Activated CD4-positive, alpha-beta T cell treated with anti-CD3 and anti-CD28 coated beads, Interleukin-2, amount 10 ng/mL, durations not matched to agents 24 days and 14 days (primary cell): Measurements from ENCODE around the gene PDCL3. TPM values are rescaled to one million over a fixed set of nuclear protein-coding genes. Genes with fewer than 3 reads are reported as not detected.

Experiments used
- DNase-seq: peaks from one replicate; pipeline ENCODE4 v3.0.0; 2022
- H3K27ac Mint-ChIP-seq: one replicate; pipeline ENCODE4 v1.8.0; 2022; ENCODE audit warnings: mild to moderate bottlenecking, mixed read lengths
- H3K27me3 Mint-ChIP-seq: one replicate; pipeline ENCODE4 v1.8.0; 2022; ENCODE audit warnings: mixed read lengths
- H3K36me3 Mint-ChIP-seq: one replicate; pipeline ENCODE4 v1.8.0; 2022; ENCODE audit warnings: low read depth, mild to moderate bottlenecking, mixed read lengths
- H3K4me1 Mint-ChIP-seq: one replicate; pipeline ENCODE4 v1.8.0; 2021; ENCODE audit warnings: mixed read lengths
- H3K4me3 Mint-ChIP-seq: one replicate; pipeline ENCODE4 v1.8.0; 2022; ENCODE audit warnings: mild to moderate bottlenecking, moderate library complexity, mixed read lengths
- H3K9me3 Mint-ChIP-seq: one replicate; pipeline ENCODE4 v1.8.0; 2021; ENCODE audit warnings: mixed read lengths
- intact Hi-C: fragments of 100-400 bp; cut with micrococcal nuclease; formaldehyde crosslinking; loops from one replicate; pipeline ENCODE4 v1.15.1; 2023
- total RNA-seq: library from RNA; stranded (reverse); gene quantifications from 2 replicates; pipeline ENCODE4 v1.2.3, GENCODE V29; 2022

The PDCL3 gene
- total RNA-seq, 1 donor from 2014 or later, result 42.2 TPM

DNA sequence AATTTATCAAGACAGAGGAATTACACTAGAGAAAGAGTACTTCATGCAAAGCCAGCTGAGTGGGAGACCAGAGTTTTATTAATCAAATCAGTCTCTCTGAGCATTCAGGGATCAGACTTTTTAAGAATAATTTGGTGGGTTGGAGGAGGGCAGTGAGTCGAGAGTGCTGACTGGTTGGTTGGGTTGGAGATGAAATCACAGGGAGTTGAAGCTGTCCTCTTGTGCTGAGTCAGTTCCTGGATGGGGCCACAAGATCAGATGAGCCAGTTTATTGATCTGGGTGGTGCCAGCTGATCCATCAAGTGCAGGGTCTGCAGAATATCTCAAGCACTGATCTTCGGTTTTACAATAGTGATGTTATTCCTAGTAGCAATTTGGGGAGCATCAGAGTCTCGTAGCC lies 21.4 kb upstream of the PDCL3 start:
- DNase-seq, result no peak
- Mint-ChIP-seq H3K36me3 (no peaks in the 10 kb centered on the region), H3K27ac (no peak overlapping the region), H3K9me3 (no peaks in the 10 kb centered on the region), H3K4me3 (no peak overlapping the region), H3K27me3 (peaks cover 8% of the 10 kb centered on the region), H3K4me1 (peaks cover 3% of the 10 kb centered on the region)
- intact Hi-C loops, result no loop called here

DNA sequence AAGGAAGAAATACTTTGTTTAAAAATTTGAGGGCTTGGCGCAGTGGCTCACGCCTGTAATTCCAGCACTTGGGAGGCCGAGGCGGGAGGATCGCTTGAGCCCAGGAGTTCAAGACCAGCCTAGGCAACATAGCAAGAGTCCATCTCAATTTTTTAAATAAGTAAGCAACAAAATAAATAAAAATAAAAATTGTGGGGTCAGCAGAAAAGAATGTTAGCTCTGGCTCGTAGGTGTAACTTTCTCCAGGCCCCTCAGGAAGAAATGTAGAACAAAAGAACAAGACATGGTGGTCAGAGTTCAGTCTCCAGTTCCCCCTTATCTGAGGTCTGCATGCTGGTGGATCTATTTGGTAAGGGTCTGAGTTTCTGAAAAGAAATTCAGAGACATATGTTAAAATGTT lies 20.4 kb upstream of the PDCL3 start:
- H3K27me3 Mint-ChIP-seq, result peaks cover 14% of the 10 kb centered on the region
- no peaks in the 10 kb centered on the region for H3K36me3 Mint-ChIP-seq
- H3K4me1 Mint-ChIP-seq, result peaks cover 3% of the 10 kb centered on the region
- H3K4me3 Mint-ChIP-seq, result no peak overlapping the region
- no peak overlapping the region for H3K27ac Mint-ChIP-seq
- no peak for DNase-seq
- no peaks in the 10 kb centered on the region for H3K9me3 Mint-ChIP-seq
- intact Hi-C loops, result no loop called here

DNA sequence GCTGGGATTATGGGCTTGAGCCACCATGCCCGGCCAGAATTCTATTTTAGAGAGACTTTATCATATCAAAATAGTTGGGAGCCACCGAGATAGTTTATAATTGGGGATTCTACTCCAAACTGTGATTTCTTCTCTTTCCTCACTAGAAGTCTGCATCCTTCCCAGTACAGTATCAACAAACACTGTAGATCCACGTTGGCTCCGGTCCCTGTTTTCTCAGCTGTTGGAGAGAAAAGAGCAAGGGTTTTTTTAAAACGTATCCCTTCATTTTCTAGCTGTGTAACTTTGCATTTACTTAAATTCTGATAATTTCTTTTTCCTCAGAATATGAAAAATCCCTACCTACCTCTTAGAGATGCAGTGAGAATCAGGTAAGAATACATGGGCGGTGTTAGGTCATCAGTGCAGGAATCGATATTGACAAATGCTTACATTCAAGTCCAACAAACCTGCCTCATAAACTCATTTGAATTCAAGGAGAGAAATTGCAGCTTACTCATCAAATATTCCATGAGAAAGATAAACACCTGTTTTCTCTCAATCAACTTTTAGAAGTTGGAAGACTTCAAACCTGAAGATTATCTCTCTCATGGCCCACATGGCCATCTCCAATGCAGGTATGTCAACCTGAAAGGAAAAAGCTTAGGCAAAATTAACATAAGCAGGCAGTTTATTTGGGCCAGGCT lies 17.7 kb upstream of the PDCL3 start:
- intact Hi-C loops, result no loop called here
- H3K4me3 Mint-ChIP-seq, result no peak overlapping the region
- H3K9me3 Mint-ChIP-seq, result peaks cover 6% of the 10 kb centered on the region
- H3K4me1 Mint-ChIP-seq, result peaks cover 3% of the 10 kb centered on the region
- peaks cover 20% of the 10 kb centered on the region for H3K27me3 Mint-ChIP-seq
- H3K36me3 Mint-ChIP-seq, result no peaks in the 10 kb centered on the region
- H3K27ac Mint-ChIP-seq, result no peak overlapping the region
- DNase-seq, result no peak

DNA sequence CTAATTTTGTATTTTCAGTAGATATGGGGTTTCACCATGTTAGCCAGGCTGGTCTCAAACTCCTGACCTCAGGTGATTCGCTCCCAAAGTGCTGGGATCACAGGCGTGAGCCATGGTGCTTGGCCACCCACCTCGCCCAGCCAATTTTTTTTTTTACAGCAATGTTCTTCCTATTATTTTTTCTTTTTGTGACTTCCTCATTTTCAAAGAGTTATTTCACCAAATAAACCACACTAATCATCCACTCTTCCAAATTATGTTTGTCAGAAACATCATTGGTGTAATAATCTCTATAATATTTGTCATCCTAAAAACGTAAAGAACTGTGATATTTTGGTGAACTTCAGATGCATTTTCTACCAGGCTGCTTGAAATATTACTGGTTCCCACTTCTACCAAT lies 16.3 kb upstream of the PDCL3 start:
- no peaks in the 10 kb centered on the region for H3K36me3 Mint-ChIP-seq
- H3K27me3 Mint-ChIP-seq, result peaks cover 20% of the 10 kb centered on the region
- H3K4me1 Mint-ChIP-seq, result peaks cover under 1% of the 10 kb centered on the region
- H3K27ac Mint-ChIP-seq, result no peak overlapping the region
- no peak for DNase-seq
- intact Hi-C loops, result no loop called here
- no peak overlapping the region for H3K4me3 Mint-ChIP-seq
- H3K9me3 Mint-ChIP-seq, result peaks cover 6% of the 10 kb centered on the region

DNA sequence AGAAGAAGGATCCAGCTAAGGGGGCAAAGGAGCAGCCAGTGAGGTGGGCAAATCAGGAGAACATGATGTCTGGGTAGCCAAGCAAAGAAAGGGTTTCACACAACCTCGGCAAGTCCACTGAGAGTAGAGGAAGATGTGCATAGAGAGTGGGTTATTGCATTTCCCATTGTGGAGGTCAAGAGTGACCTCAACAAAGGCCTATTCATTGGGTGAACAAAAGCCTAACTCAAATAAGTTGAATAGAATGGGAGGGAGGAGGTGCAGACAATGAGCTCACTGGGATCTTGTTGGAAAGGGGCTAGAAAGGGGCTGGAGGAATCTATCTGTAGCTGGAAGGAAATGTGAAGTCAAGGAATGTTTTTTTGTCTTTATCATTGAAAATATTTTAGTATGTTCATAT lies 14.0 kb upstream of the PDCL3 start:
- Mint-ChIP-seq H3K27ac (no peak overlapping the region), H3K4me3 (no peak overlapping the region), H3K27me3 (peaks cover 20% of the 10 kb centered on the region), H3K9me3 (peaks cover 6% of the 10 kb centered on the region), H3K36me3 (no peaks in the 10 kb centered on the region), H3K4me1 (no peaks in the 10 kb centered on the region)
- intact Hi-C loops, result no loop called here
- DNase-seq, result no peak

DNA sequence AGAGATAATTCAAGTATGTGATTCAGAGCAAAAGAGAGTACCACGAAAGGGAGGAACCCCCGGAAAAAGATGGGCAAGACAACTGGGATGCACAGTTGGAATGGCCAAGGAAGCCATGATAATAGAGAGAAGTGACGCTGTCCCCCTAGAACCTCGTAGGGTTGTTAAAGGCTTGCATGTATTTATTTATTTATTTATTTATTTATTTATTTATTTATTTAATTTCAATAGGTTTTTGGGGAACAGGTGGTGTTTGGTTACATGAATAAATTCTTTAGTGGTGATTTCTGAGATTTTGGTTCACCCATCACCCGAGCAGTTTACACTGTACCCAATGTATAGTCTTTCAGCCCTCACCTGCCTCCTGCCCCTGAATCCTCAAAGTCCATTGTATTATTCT lies 11.5 kb upstream of the PDCL3 start:
- no peak for DNase-seq
- peaks cover 12% of the 10 kb centered on the region for H3K27me3 Mint-ChIP-seq
- H3K9me3 Mint-ChIP-seq, result peaks cover 6% of the 10 kb centered on the region
- no peaks in the 10 kb centered on the region for H3K36me3 Mint-ChIP-seq
- H3K4me1 Mint-ChIP-seq, result peaks cover 11% of the 10 kb centered on the region
- H3K27ac Mint-ChIP-seq, result no peak overlapping the region
- intact Hi-C loops, result no loop called here
- no peak overlapping the region for H3K4me3 Mint-ChIP-seq

GRCh38 chr2:100554798-100555407 lies 7.9 kb upstream of the PDCL3 start:
- H3K27ac Mint-ChIP-seq, result peak overlapping the region; percentile 73
- intact Hi-C loops, result no loop called here
- H3K36me3 Mint-ChIP-seq, result no peaks in the 10 kb centered on the region
- H3K4me3 Mint-ChIP-seq, result peak overlapping the region; percentile 74
- no peaks in the 10 kb centered on the region for H3K9me3 Mint-ChIP-seq
- peaks cover 20% of the 10 kb centered on the region for H3K4me1 Mint-ChIP-seq
- DNase-seq, result peak; percentile 83
- H3K27me3 Mint-ChIP-seq, result no peaks in the 10 kb centered on the region

DNA sequence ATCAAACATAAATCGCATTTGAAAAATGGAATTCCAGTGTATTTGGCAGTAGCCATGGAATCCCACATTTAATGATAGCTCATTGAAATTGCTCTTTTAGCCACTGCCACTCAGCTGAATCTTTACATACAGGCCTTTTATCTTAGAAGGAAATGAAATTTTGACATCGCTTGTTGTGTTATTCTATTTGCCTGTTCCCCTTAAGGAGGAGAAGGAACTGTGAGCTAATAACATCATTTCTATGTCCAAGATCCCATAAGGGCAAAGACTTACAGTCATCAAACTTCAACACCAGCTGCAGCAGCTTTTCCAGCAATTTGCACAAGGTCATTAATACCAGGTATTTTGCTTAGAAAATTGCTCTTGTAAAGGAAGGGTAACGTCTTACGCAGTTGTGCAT lies 6.0 kb upstream of the PDCL3 start:
- Mint-ChIP-seq H3K9me3 (no peaks in the 10 kb centered on the region), H3K36me3 (no peaks in the 10 kb centered on the region)
- intact Hi-C loops, result no loop called here

DNA sequence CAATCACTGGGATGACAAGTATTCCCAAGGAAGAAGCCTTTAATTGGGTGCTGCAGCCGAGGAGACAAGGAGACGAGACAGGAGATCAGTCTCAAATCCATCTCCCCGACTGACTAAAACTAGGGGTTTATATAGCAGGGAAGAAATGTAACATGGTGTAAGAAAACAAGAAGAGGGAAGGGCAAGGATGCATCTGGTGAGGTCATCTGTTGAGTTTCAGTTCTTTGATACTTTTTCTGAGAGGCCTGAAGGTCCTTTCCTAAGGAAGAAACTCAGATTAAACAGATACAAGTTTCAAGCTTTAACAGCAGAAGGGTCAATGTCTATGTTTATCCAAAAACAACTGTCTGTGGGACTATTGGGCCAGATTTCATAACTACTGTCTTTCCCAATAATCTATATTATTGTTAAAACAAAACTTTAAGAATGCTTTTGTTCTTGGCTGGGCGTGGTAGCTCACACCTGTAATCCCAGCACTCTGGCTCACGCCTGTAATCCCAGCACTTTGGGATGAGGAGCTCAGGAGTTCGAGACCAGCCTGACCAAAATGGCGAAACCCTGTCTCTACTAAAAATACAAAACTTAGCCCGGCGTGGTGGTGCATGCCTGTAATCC lies 2.5 kb upstream of the PDCL3 start:
- peaks cover 3% of the 10 kb centered on the region for H3K36me3 Mint-ChIP-seq
- peak overlapping the region; percentile 9 for H3K4me3 Mint-ChIP-seq
- H3K9me3 Mint-ChIP-seq, result no peaks in the 10 kb centered on the region
- H3K4me1 Mint-ChIP-seq, result peaks cover 36% of the 10 kb centered on the region
- H3K27ac Mint-ChIP-seq, result peak overlapping the region; percentile 99
- no peaks in the 10 kb centered on the region for H3K27me3 Mint-ChIP-seq
- DNase-seq, result no peak
- intact Hi-C loops, result loop anchor here (5.0 kb wide), 2 partner anchors 143 to 747 kb away; partner anchors contain the start of genes CHST10 and RNF149

More for the DNA sequence above, 6.0 kb upstream of the PDCL3 start:
- Mint-ChIP-seq H3K4me1 (peaks cover 32% of the 10 kb centered on the region), H3K27ac (no peak overlapping the region), H3K4me3 (no peak overlapping the region), H3K27me3 (no peaks in the 10 kb centered on the region)
- no peak for DNase-seq

DNA sequence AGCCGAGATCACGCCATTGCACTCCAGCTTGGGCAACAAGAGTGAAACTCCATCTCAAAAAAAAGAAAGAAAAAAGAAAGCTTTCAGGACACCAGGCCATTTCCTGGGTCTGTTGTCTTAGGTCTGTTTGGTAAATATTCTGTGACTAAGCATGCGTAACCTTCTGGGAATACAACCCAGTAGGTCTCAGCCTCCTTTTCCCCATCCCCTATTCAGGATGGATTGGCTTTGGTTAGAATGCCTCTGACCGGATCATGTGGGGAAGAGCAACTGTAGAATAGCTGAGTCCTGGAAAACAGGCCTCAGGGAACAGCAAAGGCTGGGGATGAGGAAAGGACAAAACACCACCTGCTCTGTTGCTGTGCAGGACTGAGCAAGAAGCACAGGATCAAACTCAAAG lies 1.6 kb upstream of the PDCL3 start:
- peaks cover 37% of the 10 kb centered on the region for H3K4me1 Mint-ChIP-seq
- no peaks in the 10 kb centered on the region for H3K27me3 Mint-ChIP-seq
- H3K36me3 Mint-ChIP-seq, result peaks cover 3% of the 10 kb centered on the region
- H3K4me3 Mint-ChIP-seq, result peak overlapping the region; percentile 99
- no peaks in the 10 kb centered on the region for H3K9me3 Mint-ChIP-seq
- H3K27ac Mint-ChIP-seq, result peak overlapping the region; percentile 99
- intact Hi-C loops, result loop anchor here (5.0 kb wide), 2 partner anchors 144 to 746 kb away; partner anchors contain the start of genes CHST10 and RNF149
- no peak for DNase-seq

- H3K4me3 Mint-ChIP-seq, result peak overlapping the region; percentile 99
- no peaks in the 10 kb centered on the region for H3K9me3 Mint-ChIP-seq
- DNase-seq, result no peak
- intact Hi-C loops, result loop anchor here (1.0 to 5.0 kb wide), 6 partner anchors 17 to 744 kb away; partner anchors contain the start of genes CHST10, CNOT11 and RNF149
- H3K27ac Mint-ChIP-seq, result peak overlapping the region; percentile 99
- H3K36me3 Mint-ChIP-seq, result peaks cover 21% of the 10 kb centered on the region
- H3K4me1 Mint-ChIP-seq, result peaks cover 42% of the 10 kb centered on the region
- no peaks in the 10 kb centered on the region for H3K27me3 Mint-ChIP-seq
These were observed 834 bp downstream of the PDCL3 start for GRCh38 chr2:100563407-100564247.

- H3K27ac Mint-ChIP-seq, result peak overlapping the region; percentile 34
- peaks cover 47% of the 10 kb centered on the region for H3K36me3 Mint-ChIP-seq
- H3K9me3 Mint-ChIP-seq, result no peaks in the 10 kb centered on the region
- H3K27me3 Mint-ChIP-seq, result no peaks in the 10 kb centered on the region
- H3K4me1 Mint-ChIP-seq, result peaks cover 32% of the 10 kb centered on the region
- DNase-seq, result peak; percentile 67
- peak overlapping the region; percentile 34 for H3K4me3 Mint-ChIP-seq
- intact Hi-C loops, result no loop called here
These were observed 6.2 kb downstream of the PDCL3 start for GRCh38 chr2:100568989-100569388.

DNA sequence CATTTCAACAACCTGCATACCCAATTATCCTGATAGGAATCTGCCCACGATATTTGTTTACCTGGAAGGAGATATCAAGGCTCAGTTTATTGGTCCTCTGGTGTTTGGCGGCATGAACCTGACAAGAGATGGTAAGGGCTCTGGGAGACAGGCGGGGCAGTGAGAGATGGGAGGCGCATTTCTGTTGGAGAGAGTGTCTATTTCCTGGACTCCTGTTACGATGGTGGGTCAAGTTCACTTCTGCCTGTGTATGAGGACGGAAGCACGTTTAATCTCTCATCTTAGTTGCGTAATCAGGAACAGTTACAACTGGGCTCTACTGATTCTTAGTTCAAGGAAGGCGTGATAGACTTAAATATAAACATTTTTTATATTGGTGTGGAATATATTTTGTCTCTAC lies 8.9 kb downstream of the PDCL3 start:
- no peak for DNase-seq
- no peaks in the 10 kb centered on the region for H3K9me3 Mint-ChIP-seq
- peaks cover 23% of the 10 kb centered on the region for H3K4me1 Mint-ChIP-seq
- H3K4me3 Mint-ChIP-seq, result no peak overlapping the region
- peaks cover 58% of the 10 kb centered on the region for H3K36me3 Mint-ChIP-seq
- H3K27me3 Mint-ChIP-seq, result no peaks in the 10 kb centered on the region
- intact Hi-C loops, result no loop called here
- peak overlapping the region; percentile 2 for H3K27ac Mint-ChIP-seq
